B cell (primary cell): ENCODE results near the gene STN1. TPM values are rescaled to one million over a fixed set of nuclear protein-coding genes. Genes with fewer than 3 reads are reported as not detected.

Experiments used
- ATAC-seq: fragments of 200-7000 bp; cut with Tn5 transposase; one replicate; pipeline ENCODE4 v1.10.0; 2021; ENCODE audit warnings: low read depth, mild to moderate bottlenecking, moderate number of reproducible peaks, moderate library complexity
- CTCF ChIA-PET: fragments of 350-600 bp; sonication (Branson Sonifier 250); formaldehyde crosslinking; loops from one replicate; lab custom pipeline; 2021; ENCODE audit warnings: antibody characterized with exemption, inconsistent platforms; lab: Charles Lee
- POLR2A ChIA-PET: fragments of 350-600 bp; sonication (Branson Sonifier 250); formaldehyde crosslinking; loops from one replicate; lab custom pipeline; 2021; ENCODE audit warnings: antibody characterized with exemption; lab: Charles Lee
- DNase-seq: peaks from one replicate; pipeline ENCODE4 v3.0.0; 2013
- H2AFZ ChIP-seq: 2 replicates; pipeline ENCODE4 v1.6.1; 2012; ENCODE audit warnings: mild to moderate bottlenecking, low read depth, low read length; ENCODE audit not compliant: insufficient read depth, poor library complexity, severe bottlenecking
- H3K27ac ChIP-seq, 2 donors: 1 replicate in 1 of 2; 2 replicates in 1 of 2; pipeline ENCODE4 v1.5.1; 2012 to 2013; ENCODE audit warnings: low read length in 2 of 2, mild to moderate bottlenecking in 2 of 2, moderate library complexity in 1 of 2
- H3K27me3 ChIP-seq, 4 experiments: fragments of 200-600 bp in 1 of 4; sonication (generic) in 1 of 4; replicated peaks in 1 of 4; 1 replicate in 2 of 4; 2 replicates in 2 of 4; pipeline versions ENCODE4 v1.6.1 to v1.7.0; 2013 to 2016; ENCODE audit warnings: low read length in 3 of 4, mild to moderate bottlenecking in 2 of 4, mixed read lengths in 1 of 4, moderate library complexity in 1 of 4; ENCODE audit not compliant: insufficient read depth in 4 of 4, control insufficient read depth in 3 of 4; ENCODE audit errors: control extremely low read depth in 1 of 4
- H3K36me3 ChIP-seq, 2 experiments: replicated peaks in 1 of 2; 1 replicate in 1 of 2; 2 replicates in 1 of 2; pipeline versions ENCODE4 v1.6.1 to v1.7.1; 2013; ENCODE audit warnings: low read length in 1 of 2; ENCODE audit not compliant: insufficient read depth in 2 of 2, control insufficient read depth in 1 of 2; ENCODE audit errors: control extremely low read depth in 1 of 2, extremely low read depth in 1 of 2
- H3K4me1 ChIP-seq, 2 donors: fragments of 200-600 bp in 1 of 2; sonication (generic) in 1 of 2; 1 replicate in 1 of 2; 2 replicates in 1 of 2; pipeline versions ENCODE4 v1.5.1 to v1.6.1; 2013 to 2017; ENCODE audit warnings: low read length in 2 of 2; ENCODE audit not compliant: control insufficient read depth in 2 of 2, insufficient read depth in 2 of 2
- H3K4me2 ChIP-seq: replicated peaks from 2 replicates; pipeline ENCODE3; 2012; ENCODE audit warnings: mild to moderate bottlenecking, low read depth, low read length; ENCODE audit not compliant: poor library complexity, severe bottlenecking
- H3K4me3 ChIP-seq, 5 experiments: fragments of 200-600 bp in 1 of 5; sonication (generic) in 1 of 5; 1 replicate in 3 of 5; 2 replicates in 2 of 5; pipeline versions ENCODE4 v1.5.1 to v1.7.0; 2011 to 2016; ENCODE audit warnings: low read length in 4 of 5, mild to moderate bottlenecking in 4 of 5, low read depth in 2 of 5, control low read depth in 1 of 5, moderate library complexity in 1 of 5; ENCODE audit not compliant: insufficient read depth in 1 of 5; ENCODE audit errors: control extremely low read depth in 1 of 5, extremely low read depth in 1 of 5
- H3K79me2 ChIP-seq: fragments of 200-600 bp; sonication (generic); one replicate; pipeline ENCODE4 v1.6.0; 2016; ENCODE audit warnings: low read length; ENCODE audit not compliant: control insufficient read depth, insufficient read depth
- H3K9ac ChIP-seq: fragments of 200-600 bp; sonication (generic); 2 replicates; pipeline ENCODE4 v1.6.1; 2017; ENCODE audit warnings: mild to moderate bottlenecking, low read length, moderate library complexity
- H3K9me3 ChIP-seq, 3 donors: one replicate each; pipeline versions ENCODE4 v1.6.1 to v1.7.1; 2013; ENCODE audit warnings: low read length in 2 of 3; ENCODE audit not compliant: control insufficient read depth in 2 of 3, insufficient read depth in 1 of 3; ENCODE audit errors: control extremely low read depth in 1 of 3
- H4K20me1 ChIP-seq: 2 replicates; pipeline ENCODE4 v1.6.0; 2012; ENCODE audit warnings: mild to moderate bottlenecking, low read length; ENCODE audit not compliant: insufficient read depth, control insufficient read depth, poor library complexity, severe bottlenecking
- H3K27ac Mint-ChIP-seq: one replicate; pipeline ENCODE4 v1.8.0; 2021; ENCODE audit warnings: mixed read lengths
- H3K27me3 Mint-ChIP-seq: one replicate; pipeline ENCODE4 v1.8.0; 2021; ENCODE audit warnings: mixed read lengths
- H3K4me1 Mint-ChIP-seq: one replicate; pipeline ENCODE4 v1.8.0; 2021; ENCODE audit warnings: mixed read lengths
- H3K4me3 Mint-ChIP-seq: one replicate; pipeline ENCODE4 v1.8.0; 2021; ENCODE audit warnings: mixed read lengths
- H3K9me3 Mint-ChIP-seq: one replicate; pipeline ENCODE4 v1.8.0; 2022; ENCODE audit warnings: mixed read lengths; ENCODE audit not compliant: insufficient read depth
- EZH2 ChIP-seq: IDR thresholded peaks from 2 replicates; pipeline ENCODE4 v1.6.1; 2012; ENCODE audit warnings: borderline replicate concordance, low read depth, mild to moderate bottlenecking, moderate library complexity, low read length; ENCODE audit not compliant: insufficient read depth, poor library complexity, severe bottlenecking
- WGBS: methylation state at CpG from one replicate; pipeline ENCODE4 v1.1.5; 2013; ENCODE audit warnings: missing lambda C conversion rate; ENCODE audit not compliant: insufficient coverage; 5-methylcytosine and 5-hydroxymethylcytosine counted together
- intact Hi-C: fragments of 100-400 bp; cut with micrococcal nuclease; formaldehyde crosslinking; loops from one replicate; pipeline ENCODE4 v1.10.0; 2022
- polyA plus RNA-seq: library from polyadenylated mRNA; depleted of rRNA; stranded (reverse); fragments of >200 nt; gene quantifications from 2 replicates; pipeline ENCODE4 v1.2.3, GENCODE V29; 2012
- total RNA-seq, 2 donors: library from RNA; stranded (reverse); fragments of 120-200 nt in 1 of 2; gene quantifications; 1 replicate in 1 of 2; 2 replicates in 1 of 2; pipeline versions ENCODE4 v1.2.3 to v1.2.4, GENCODE V29; 2013 to 2022
- TF ChIP-seq, protein P1 (sequence below): fragments of 200-600 bp; IDR thresholded peaks from one replicate; pipeline ENCODE4 v1.8.0; 2022; ENCODE audit warnings: antibody characterized with exemption, mild to moderate bottlenecking

Gene STN1
- total and polyA plus RNA-seq, 2 donors (not counting 1 experiment from before 2014, with no cell fraction given) = 16.3 to 24.5 TPM

- Histone ChIP-seq H3K4me1 (no peaks in the 10 kb centered on the region), H4K20me1 (no peaks in the 10 kb centered on the region), H3K27ac (no peak overlapping the region), H3K79me2 (no peaks in the 10 kb centered on the region), H3K4me2 (no peak overlapping the region), H3K9me3 (no peaks in the 10 kb centered on the region), H3K4me3 (no peak overlapping the region), H3K9ac (no peak overlapping the region), H2AFZ (no peak overlapping the region), H3K27me3 (no peaks in the 10 kb centered on the region), H3K36me3 (peaks cover 15 to 51% of the 10 kb centered on the region in 2 experiments)
- CTCF ChIA-PET = no interaction called here
- Mint-ChIP-seq H3K27ac (no peak overlapping the region), H3K9me3 (no peaks in the 10 kb centered on the region), H3K27me3 (no peaks in the 10 kb centered on the region), H3K4me1 (no peaks in the 10 kb centered on the region), H3K4me3 (no peak overlapping the region)
- intact Hi-C loops = no loop called here
- no peak for TF ChIP-seq EZH2
- TF ChIP-seq, protein P1, sequence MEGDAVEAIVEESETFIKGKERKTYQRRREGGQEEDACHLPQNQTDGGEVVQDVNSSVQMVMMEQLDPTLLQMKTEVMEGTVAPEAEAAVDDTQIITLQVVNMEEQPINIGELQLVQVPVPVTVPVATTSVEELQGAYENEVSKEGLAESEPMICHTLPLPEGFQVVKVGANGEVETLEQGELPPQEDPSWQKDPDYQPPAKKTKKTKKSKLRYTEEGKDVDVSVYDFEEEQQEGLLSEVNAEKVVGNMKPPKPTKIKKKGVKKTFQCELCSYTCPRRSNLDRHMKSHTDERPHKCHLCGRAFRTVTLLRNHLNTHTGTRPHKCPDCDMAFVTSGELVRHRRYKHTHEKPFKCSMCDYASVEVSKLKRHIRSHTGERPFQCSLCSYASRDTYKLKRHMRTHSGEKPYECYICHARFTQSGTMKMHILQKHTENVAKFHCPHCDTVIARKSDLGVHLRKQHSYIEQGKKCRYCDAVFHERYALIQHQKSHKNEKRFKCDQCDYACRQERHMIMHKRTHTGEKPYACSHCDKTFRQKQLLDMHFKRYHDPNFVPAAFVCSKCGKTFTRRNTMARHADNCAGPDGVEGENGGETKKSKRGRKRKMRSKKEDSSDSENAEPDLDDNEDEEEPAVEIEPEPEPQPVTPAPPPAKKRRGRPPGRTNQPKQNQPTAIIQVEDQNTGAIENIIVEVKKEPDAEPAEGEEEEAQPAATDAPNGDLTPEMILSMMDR = no peak
- WGBS = no CpG with 5 or more reads among the region's 3 CpGs
- POLR2A ChIA-PET = no interaction called here
- ATAC-seq (no peak), DNase-seq (no peak)
These were observed 25.8 kb downstream of the STN1 start for GRCh38 chr10:103892181-103892580.

DNA sequence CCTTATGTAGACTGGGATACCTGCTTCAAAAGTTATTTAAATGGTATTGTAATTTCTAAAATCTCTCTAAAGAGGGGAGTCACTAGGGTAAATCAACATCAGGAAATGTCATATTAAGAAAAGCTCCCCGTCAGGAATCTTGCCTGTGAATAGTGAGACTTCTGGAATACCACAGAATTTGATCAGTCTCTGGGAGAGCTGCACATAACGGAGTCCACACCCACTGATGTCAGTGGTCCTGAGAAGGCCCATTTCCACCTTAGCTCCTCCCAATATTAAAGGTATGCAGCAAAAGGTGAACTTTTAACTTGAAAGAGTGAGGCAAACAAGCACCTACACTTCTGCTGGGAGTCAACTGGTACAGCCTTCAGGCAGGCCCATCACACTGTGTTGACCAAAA is 27.3 kb downstream of the STN1 start:
- no peak overlapping the region for H3K27ac ChIP-seq
- WGBS = 100% methylated on average over 1 of the region's 2 CpGs
- H4K20me1 ChIP-seq = no peaks in the 10 kb centered on the region
- H3K27me3 ChIP-seq = no peaks in the 10 kb centered on the region
- no peak for ATAC-seq
- H3K4me3 Mint-ChIP-seq = no peak overlapping the region
- no peak overlapping the region for H3K9ac ChIP-seq
- peaks cover 15 to 48% of the 10 kb centered on the region in 2 experiments for H3K36me3 ChIP-seq
- intact Hi-C loops = no loop called here
- H3K4me3 ChIP-seq = no peak overlapping the region
- H3K4me1 Mint-ChIP-seq = no peaks in the 10 kb centered on the region
- H2AFZ ChIP-seq = no peak overlapping the region
- H3K9me3 Mint-ChIP-seq = no peaks in the 10 kb centered on the region
- no peaks in the 10 kb centered on the region for H3K4me1 ChIP-seq
- no peak for DNase-seq
- H3K4me2 ChIP-seq = no peak overlapping the region
- ChIA-PET POLR2A (no interaction called here), CTCF (interaction anchor here (0.6 to 1.5 kb wide), 7 partner anchors 9 to 315 kb away, joined by 3 to 8 read pairs (median 4); partner anchors contain the start of gene SFR1)
- no peak overlapping the region for H3K27ac Mint-ChIP-seq
- H3K79me2 ChIP-seq = no peaks in the 10 kb centered on the region
- H3K27me3 Mint-ChIP-seq = no peaks in the 10 kb centered on the region
- H3K9me3 ChIP-seq = no peaks in the 10 kb centered on the region
- TF ChIP-seq, protein P1 = no peak
- TF ChIP-seq EZH2 = no peak
